Measurements from ENCODE around the gene TADA2A.

Gene TADA2A, protein sequence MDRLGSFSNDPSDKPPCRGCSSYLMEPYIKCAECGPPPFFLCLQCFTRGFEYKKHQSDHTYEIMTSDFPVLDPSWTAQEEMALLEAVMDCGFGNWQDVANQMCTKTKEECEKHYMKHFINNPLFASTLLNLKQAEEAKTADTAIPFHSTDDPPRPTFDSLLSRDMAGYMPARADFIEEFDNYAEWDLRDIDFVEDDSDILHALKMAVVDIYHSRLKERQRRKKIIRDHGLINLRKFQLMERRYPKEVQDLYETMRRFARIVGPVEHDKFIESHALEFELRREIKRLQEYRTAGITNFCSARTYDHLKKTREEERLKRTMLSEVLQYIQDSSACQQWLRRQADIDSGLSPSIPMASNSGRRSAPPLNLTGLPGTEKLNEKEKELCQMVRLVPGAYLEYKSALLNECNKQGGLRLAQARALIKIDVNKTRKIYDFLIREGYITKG

GRCh38 chr17:37406635-37407461 is at the start of gene TADA2A, which contains the start of gene ACACA:
Gene TADA2A (plus strand): TSS chr17:37406886. CDS start chr17:37411366, 4,480 bp downstream.
Gene ACACA (minus strand): TSS chr17:37406836. CDS start chr17:37406299, 537 bp downstream.
- Histone ChIP-seq H3K9me3 (ENCODE audit: control insufficient read depth, insufficient read depth, low read depth, low read length) (no peaks in the 10 kb centered on the region), H3K4me1 (ENCODE audit: control insufficient read depth, insufficient read depth, low read length) (peaks cover 5% of the 10 kb centered on the region), H3K27ac (ENCODE audit: extremely low read depth, low read depth, low read length) (peak within 1 kb of the TSS; percentile 88), H3K4me3 (ENCODE audit: low read depth, low read length) (peak within 1 kb of the TSS; percentile 88), H3K36me3 (ENCODE audit: control insufficient read depth in 2 of 2, insufficient read depth in 1 of 2, low read length in 2 of 2) (peaks cover 25 to 29% of the 10 kb centered on the region in 2 experiments; a peak in 2 of 3 replicates)
- ChIA-PET CTCF (interaction anchor here (0.6 to 3.8 kb wide), 5 partner anchors 17 to 264 kb away, joined by 3 to 19 read pairs (median 4); no protein-coding TSS in a partner anchor), POLR2A (interaction anchor here (0.6 to 1.7 kb wide), 16 partner anchors 15 to 84 kb away, joined by 3 to 8 read pairs (median 4); partner anchors contain the start of gene DUSP14)
- TF ChIP-seq ZBTB11 (tag by site-specific recombination; conservative IDR thresholded peaks at IDR 0.05; ENCODE audit: low read depth) (no peak), ZNF623 (tag by site-specific recombination; IDR thresholded peaks at IDR 0.05) (no peak), ZNF37A (tag by site-specific recombination; IDR thresholded peaks at IDR 0.05) (no peak), ZNF843 (tag by site-specific recombination; IDR thresholded peaks at IDR 0.05) (peak; percentile 25; the same call in 1 of the 2 replicates), ZXDB (tag by site-specific recombination; IDR thresholded peaks at IDR 0.05) (0 out of 2 replicates have a peak, but pooled peaks have one; percentile 31), ZNF391 (tag by site-specific recombination; IDR thresholded peaks at IDR 0.05; ENCODE audit: borderline replicate concordance, low read depth) (peak; percentile 35; the same call in 1 of the 2 replicates), ZSCAN16 (tag by site-specific recombination; IDR thresholded peaks at IDR 0.05) (no peak), ZNF416 (tag by site-specific recombination; IDR thresholded peaks at IDR 0.05) (no peak), BCL6B (tag by site-specific recombination; IDR thresholded peaks at IDR 0.05) (no peak), SALL2 (tag by site-specific recombination; IDR thresholded peaks at IDR 0.05; ENCODE audit: borderline replicate concordance) (no peak), ZNF146 (tag by site-specific recombination; IDR thresholded peaks at IDR 0.05) (no peak), ZBTB21 (tag by site-specific recombination; IDR thresholded peaks at IDR 0.05) (no peak), ZNF221 (tag by site-specific recombination; IDR thresholded peaks at IDR 0.05; ENCODE audit: borderline replicate concordance) (no peak), ZNF560 (tag by site-specific recombination; IDR thresholded peaks at IDR 0.05; ENCODE audit: borderline replicate concordance) (no peak), ZNF561 (tag by site-specific recombination; IDR thresholded peaks at IDR 0.05; ENCODE audit: borderline replicate concordance) (peak; percentile 44; the same call in 1 of the 2 replicates), GLIS1 (tag by site-specific recombination; IDR thresholded peaks at IDR 0.05) (peak; percentile 47), ZNF354C (tag by site-specific recombination; IDR thresholded peaks at IDR 0.05; ENCODE audit: borderline replicate concordance, low read depth) (no peak), ZNF76 (tag by site-specific recombination; IDR thresholded peaks at IDR 0.05; ENCODE audit: borderline replicate concordance, low read depth) (no peak), ZNF362 (tag by site-specific recombination; IDR thresholded peaks at IDR 0.05) (no peak), ZNF501 (tag by site-specific recombination; IDR thresholded peaks at IDR 0.05) (peak; percentile 71; the same call in 1 of the 2 replicates), ZNF664 (tag by site-specific recombination; IDR thresholded peaks at IDR 0.05) (no peak), ZSCAN4 (tag by site-specific recombination; IDR thresholded peaks at IDR 0.05) (0 out of 2 replicates have a peak, but pooled peaks have one; percentile 19)
- TF ChIP-seq, protein P1, sequence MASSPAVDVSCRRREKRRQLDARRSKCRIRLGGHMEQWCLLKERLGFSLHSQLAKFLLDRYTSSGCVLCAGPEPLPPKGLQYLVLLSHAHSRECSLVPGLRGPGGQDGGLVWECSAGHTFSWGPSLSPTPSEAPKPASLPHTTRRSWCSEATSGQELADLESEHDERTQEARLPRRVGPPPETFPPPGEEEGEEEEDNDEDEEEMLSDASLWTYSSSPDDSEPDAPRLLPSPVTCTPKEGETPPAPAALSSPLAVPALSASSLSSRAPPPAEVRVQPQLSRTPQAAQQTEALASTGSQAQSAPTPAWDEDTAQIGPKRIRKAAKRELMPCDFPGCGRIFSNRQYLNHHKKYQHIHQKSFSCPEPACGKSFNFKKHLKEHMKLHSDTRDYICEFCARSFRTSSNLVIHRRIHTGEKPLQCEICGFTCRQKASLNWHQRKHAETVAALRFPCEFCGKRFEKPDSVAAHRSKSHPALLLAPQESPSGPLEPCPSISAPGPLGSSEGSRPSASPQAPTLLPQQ (tag by site-specific recombination; IDR thresholded peaks at IDR 0.05): peak; percentile 80
- TF ChIP-seq, protein P2, sequence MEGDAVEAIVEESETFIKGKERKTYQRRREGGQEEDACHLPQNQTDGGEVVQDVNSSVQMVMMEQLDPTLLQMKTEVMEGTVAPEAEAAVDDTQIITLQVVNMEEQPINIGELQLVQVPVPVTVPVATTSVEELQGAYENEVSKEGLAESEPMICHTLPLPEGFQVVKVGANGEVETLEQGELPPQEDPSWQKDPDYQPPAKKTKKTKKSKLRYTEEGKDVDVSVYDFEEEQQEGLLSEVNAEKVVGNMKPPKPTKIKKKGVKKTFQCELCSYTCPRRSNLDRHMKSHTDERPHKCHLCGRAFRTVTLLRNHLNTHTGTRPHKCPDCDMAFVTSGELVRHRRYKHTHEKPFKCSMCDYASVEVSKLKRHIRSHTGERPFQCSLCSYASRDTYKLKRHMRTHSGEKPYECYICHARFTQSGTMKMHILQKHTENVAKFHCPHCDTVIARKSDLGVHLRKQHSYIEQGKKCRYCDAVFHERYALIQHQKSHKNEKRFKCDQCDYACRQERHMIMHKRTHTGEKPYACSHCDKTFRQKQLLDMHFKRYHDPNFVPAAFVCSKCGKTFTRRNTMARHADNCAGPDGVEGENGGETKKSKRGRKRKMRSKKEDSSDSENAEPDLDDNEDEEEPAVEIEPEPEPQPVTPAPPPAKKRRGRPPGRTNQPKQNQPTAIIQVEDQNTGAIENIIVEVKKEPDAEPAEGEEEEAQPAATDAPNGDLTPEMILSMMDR (tag by site-specific recombination; IDR thresholded peaks at IDR 0.05): 0 out of 2 replicates have a peak, but pooled peaks have one; percentile 23

Data from HEK293 (cell line).